ENCODE results near the gene TOX2.

The TOX2 gene

DNA sequence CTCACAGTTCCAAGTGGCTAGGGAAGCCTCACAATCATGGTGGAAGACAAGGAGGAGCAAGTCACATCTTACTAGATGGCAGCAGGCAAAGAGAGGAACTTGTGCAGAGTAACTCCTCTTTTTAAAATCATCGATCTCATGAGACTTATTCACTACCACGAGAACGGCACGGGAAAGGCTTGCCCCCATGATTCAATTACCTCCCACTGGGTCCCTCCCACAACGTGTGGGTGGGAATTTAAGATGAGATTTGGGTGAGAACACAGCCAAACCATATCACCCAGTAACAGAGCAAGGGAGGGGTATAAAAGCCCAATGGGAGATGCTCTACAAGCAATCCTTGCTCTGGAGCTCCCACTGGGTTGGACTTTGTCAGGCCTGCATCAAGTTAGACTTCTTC is 192.0 kb downstream of the TOX2 start:
- DNase-seq (ENCODE audit: low spot score), result no peak

DNA sequence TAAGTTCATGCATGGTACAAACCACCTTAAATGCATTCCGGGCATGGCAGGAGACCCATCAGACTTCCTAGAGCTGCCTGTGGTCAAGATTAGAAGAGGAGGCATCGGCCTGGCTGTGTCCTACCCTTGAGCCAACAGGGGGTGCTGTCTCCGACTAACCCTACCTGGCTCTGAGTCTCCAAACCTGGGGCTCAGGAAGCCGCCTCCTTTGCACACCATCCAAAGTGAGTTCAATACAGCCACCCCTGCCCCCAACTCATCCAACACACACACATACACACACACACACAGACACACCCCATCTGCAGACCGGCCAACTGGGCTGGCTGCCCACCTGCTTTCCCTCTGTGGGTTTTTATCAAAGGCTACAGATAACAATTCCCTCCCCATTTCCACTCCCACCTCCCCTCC is 195.3 kb downstream of the TOX2 start:
- DNase-seq (ENCODE audit: low spot score), result no peak

DNA sequence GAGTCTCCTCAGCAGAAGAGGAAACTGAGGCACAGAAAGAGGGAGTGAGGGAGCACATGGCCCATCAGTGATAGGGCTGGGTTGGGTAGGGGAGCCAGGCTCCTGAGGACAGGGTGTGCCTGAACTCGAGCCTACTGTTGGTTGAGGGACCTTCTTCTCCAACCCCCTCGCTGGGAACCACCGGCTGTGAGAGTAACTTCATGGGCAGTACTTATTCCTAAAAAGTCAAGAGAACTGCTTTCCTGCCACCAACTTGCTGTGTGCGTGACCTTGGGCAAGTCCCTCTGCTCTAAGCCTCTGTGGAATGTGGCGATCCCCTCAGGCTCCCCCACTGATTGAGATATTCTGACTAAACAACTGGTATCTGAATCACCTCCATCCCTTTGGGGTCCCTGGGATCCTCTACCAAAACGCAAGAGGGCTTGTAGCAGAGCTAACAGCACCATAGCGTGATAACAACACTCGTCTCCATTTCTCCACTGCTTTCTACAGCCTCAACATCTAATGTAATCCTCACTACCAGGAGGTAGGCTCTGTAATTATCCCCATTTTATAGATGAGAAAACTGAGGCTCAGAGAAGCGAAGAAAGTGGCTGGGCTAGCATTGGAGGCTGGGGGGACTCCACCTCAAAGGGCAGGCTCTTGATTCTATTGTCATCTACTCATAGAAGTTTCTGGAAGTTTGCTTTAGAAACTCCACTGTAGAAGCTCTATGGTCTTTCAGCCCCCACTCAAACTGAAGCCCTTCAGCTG is 196.3 kb downstream of the TOX2 start:
- DNase-seq (ENCODE audit: low spot score), result no peak

DNA sequence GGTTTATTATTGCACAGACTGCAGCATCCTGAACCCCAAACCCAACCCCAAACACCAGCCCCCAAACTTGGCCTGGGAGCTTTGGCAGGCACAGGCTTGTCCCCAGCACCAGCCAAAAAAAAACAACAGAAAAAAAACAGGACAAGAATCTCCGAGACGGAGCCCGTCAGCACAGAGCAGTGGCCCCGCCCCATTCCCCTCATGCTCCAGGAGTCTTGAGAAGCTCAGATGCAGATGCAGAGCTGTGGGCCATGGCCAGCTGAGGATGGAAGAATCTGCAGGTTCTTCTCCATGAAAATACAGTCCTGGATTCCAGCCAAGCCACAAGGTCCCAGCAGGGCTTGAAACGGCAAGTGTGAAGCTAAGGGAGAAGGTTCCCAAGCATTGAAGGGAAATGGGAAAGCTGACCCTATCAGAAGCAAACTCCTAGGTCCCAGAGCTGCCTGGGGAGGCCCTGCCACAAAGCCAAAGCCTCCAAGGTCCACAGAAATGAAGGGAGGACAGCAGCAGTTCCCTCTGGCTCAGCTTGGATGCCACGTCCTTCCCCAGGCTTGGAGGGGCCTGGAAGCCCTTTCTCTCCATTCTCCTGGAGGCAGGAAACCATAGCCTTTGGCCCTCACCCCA is 197.2 kb downstream of the TOX2 start:
- no peak for DNase-seq (ENCODE audit: low spot score)

DNA sequence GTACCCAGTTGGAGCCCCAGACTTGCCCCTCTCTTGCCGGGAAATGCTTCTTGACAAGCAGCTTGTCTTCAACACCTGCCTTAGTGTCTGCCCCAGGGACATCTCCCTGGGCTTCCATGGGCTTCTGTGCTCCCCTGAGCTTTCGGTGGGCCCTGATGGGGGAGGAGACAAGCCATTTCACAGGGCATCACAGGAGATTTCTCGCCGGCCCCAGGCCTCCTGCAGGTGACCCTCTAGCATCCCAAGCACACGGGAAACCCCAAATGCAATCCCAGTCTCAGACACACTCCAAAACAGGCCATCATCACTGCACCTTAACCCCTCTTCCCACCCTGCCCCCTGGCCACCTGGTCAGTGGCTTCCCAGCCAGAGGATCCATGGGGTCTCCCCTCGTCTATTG is 197.8 kb downstream of the TOX2 start:
- DNase-seq (ENCODE audit: low spot score), result no peak

DNA sequence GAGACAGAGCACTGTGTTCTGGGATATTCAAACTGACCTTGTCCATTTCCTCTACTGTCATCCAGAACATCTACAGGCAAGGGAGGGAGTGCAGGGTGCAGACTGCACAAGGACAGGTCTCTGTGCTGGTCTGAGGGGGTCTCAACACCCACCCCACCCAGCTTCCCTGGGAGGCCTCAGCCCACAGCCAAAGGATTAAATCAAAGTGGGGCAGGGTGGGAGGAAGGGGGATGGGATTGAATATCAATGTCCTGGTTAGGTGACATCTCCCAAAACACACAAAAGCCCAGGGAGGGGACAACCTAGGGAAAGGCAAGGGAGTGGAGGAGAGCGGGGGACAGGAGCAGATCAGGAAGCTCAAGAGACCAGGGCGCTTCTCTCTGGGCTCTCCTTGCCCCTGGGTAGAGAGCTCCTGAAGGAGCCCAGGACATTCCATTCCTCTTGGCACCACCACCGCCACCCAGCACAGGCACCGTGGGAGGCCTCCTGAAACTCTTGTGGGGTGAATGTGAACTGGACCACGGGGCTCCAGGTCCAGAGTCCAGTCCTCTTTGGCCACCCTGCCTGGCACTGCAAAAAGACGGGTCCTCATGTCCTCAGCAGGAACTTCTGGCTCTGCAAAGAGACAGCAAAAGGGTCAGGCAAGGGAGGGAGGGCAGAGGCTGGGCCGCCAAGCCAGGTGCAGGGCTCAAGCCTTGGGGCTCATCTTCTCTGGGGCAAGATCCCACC is 198.4 kb downstream of the TOX2 start:
- no peak for DNase-seq (ENCODE audit: low spot score)

DNA sequence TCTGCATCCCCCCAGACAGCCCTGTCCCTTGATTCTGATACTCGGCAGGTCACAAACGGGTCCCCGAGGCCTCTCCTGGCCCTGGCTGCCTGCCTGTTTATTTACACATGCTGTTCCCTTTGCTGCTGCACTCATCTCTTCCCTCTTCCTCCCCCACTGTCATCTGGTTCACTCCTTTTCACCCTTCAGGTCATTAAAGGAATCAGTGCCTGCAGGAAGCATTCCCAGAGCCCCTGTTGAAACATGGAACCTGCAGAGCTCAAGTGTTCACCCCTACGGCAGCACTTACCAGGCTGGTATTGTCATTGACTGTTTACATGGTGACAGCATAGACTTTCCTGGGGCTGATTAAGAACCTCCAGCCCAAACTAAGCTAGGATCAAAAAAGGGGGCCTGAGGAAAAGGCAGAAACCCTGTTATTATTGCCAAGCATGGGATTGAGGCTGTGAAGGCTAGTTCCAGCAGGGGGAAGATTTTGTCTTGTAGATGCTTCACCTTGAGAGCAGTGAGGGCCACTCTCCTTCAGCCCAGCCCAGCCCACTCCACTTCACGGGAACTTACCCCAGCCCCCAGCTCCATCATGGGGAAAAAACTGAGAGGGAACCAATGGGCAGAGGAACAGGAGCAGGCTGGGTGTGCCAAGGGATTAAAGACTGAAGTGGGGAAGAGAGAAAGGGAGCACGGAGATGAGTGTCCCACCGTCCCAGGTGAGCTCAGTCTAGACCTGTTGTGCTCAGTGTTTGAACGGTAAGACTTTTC is 199.1 kb downstream of the TOX2 start:
- no peak for DNase-seq (ENCODE audit: low spot score)

DNA sequence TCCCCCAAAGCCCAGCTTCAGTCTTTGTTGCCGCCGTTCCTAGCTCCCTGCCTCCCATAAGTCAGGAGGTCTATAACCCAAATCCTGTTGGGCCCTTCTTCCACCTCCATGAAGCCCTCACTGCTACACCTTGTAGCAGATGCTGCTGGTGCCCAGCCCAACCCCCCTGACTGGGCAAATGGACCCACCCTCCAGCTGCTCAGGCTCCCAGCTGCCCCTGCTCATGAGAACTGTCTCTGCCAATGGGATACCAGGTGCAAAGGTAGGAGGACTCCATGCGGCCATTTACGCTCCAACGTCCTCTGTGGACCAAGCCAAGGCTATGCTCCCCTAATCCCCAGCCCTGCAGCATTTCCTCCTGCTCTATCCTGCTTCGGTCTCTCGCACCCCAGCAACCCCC is 200.5 kb downstream of the TOX2 start:
- no peak for DNase-seq (ENCODE audit: low spot score)

DNA sequence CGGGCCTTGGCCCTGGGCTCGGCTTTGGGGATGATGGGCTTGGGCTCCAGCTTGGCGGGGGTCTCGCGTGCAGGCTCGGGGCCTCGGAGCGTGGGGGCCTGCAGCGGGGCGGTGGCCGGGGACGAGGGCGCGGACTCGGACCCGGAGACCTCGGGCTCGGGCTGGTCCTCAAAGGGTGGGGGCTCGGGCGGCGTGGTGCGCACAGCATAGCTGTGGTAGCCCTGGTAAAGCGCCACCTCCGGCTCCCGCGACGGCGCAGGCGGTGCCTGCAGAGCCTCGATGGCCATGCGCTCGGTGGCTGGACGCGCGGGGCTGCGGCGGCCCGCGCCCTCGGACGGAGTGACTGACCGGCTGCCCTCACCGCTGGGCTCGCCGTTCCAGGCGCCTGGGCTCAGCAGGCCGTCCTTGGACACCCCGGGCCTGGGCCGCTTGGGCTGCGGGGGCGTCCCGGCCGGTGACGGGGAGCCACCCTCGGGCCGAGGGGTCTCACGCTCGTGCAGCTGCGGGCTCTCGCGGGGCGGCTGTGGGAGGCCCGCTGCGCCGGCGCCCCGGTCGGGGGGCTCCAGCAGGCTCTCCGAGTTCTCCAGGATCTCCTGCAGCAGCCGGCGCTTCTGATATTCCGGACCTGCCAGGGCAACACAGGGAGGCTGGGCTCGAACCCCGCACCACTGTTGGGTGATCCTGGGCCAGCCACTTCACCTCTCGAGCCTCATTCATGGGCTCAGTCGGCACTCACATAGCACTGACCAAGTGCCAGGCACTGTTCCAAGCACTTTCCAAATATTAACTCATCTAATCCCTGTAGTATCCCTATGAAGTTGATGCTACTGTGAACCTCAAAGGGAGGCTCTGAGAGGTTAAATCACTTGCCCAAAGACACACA is 201.4 kb downstream of the TOX2 start:
- DNase-seq (ENCODE audit: low spot score), result no peak

DNA sequence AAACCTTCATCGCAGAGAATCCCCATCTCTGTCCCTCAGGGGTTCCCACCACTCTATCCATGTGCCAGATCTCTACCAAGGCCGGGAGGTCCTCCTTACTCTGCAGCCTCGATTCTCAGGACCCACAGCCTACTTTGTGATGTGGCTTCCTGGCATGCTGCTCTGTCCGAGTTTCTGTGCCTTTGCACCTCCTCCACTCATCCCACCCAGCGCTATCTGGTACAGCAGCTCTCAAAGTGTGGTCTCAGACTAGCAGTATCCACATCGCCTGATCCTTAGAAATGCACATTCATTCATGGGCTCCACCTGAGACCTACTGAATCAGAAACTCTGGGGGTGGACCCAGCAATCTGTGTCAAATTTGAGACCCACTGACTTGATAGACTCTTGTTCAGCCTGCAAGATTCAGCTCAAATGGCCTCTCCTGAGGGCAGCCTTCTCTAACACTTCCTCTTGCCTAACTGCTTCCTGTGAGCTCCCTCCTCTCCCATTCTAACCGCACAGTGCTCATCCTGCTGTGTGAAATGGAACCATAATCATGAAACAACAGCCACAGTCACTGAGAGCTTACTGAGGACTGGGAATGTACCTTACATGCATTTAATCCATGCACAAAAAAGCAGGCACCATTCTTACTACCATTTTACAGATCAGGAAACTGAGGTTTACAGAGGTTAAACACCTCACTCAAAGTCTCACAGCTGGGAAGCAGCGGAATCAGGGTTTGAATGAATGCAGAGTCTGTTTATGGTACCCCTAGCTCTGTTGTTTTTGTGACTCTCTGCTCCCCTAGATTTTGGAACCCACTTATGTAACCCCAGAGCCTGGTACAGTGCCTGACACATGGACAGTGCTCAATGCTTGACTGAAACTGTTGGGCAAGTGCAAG is 202.9 kb downstream of the TOX2 start:
- no peak for DNase-seq (ENCODE audit: low spot score)

DNA sequence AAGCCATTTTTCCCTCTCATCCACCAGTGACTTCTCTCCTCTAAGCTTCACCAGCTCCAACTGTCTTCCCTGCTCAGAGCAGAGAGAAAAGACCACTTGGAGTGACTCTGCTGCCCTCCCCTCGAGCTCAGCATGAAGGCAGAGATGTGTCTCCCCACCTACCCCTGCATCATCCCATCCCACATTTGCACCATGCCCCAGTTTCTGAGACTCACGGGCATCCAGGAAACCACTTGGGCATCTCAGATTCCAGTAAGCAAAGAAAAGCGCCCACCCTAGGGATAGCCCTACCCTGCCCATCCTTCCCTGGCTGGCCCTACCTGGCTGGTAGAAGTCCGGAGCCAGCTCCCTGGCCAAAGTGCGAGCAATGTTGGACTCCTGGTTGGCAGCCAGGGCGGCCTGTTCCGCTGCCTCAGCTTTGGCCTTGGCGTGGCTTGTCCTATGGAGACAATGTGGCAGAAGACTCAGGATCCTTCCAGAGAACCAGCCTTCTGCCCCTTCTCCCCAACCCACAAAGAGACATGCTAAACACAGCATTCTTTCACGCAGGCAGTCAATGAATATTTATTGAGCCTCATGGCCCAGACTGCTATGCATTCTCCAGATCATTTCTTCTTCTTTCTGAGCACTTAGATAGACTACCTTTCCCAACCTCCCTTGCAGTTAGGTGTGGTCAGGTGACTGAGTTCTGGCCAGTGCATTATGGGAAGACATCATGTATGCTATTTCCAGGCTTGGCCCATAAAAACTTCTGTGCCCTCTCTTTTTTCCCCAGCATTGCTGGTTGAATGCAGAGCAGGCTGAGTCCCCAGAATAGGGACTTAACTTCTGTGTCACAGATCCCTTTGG is 203.8 kb downstream of the TOX2 start:
- no peak for DNase-seq (ENCODE audit: low spot score)
